Gastroesophageal sphincter (tissue), 4 donors: ENCODE measurements around the gene SDHA. TPM values are rescaled to one million over a fixed set of nuclear protein-coding genes. Genes with fewer than 3 reads are reported as not detected.
A peak's percentile ranks its signal among the peaks of the same experiment; 100 is the strongest.
"Not testable (repeated sequence)": the region's sequence is repeated elsewhere in the genome, so short reads cannot be mapped to it uniquely, and the experiment has no call there.

ENCODE experiments used
- ATAC-seq: fragments of 150-250 bp; one replicate; pipeline ENCODE4 v1.9.1; 2016; ENCODE audit warnings: mild to moderate bottlenecking, moderate library complexity
- H3K27ac ChIP-seq, 4 donors: fragments of 200-600 bp; sonication (generic) in 3 of 4; 1 replicate in 3 of 4; 2 replicates in 1 of 4; pipeline ENCODE4 v1.5.1; 2016 to 2019
- H3K27me3 ChIP-seq: fragments of 200-600 bp; sonication (generic); one replicate; pipeline ENCODE4 v1.5.1; 2019
- H3K36me3 ChIP-seq, 2 donors: fragments of 200-600 bp; sonication (generic); one replicate each; pipeline ENCODE4 v1.5.1; 2019; ENCODE audit warnings: control low read depth in 1 of 2
- H3K4me1 ChIP-seq, 3 donors: fragments of 200-600 bp; sonication (generic); 1 replicate in 2 of 3; 2 replicates in 1 of 3; pipeline ENCODE4 v1.5.1; 2016 to 2019; ENCODE audit warnings: control low read depth in 2 of 3
- H3K4me3 ChIP-seq, 2 donors: fragments of 200-600 bp; sonication (generic); one replicate each; pipeline ENCODE4 v1.5.1; 2019; ENCODE audit warnings: mild to moderate bottlenecking in 1 of 2, moderate library complexity in 1 of 2
- H3K9me3 ChIP-seq, 3 donors: fragments of 200-600 bp; sonication (generic); one replicate each; pipeline ENCODE4 v1.5.1; 2017 to 2019; ENCODE audit warnings: control low read depth in 2 of 3
- EP300 ChIP-seq: sonication (generic); formaldehyde crosslinking; IDR thresholded peaks from one replicate; pipeline ENCODE4 v1.6.1; 2017; ENCODE audit warnings: antibody characterized with exemption, mild to moderate bottlenecking
- POLR2A ChIP-seq, 2 donors: fragments of 450-650 bp; IDR thresholded peaks; one replicate each; pipeline ENCODE4 v1.6.1; 2017; ENCODE audit warnings: antibody characterized with exemption in 2 of 2, mild to moderate bottlenecking in 2 of 2, moderate library complexity in 1 of 2
- POLR2AphosphoS5 ChIP-seq: sonication (generic); formaldehyde crosslinking; IDR thresholded peaks from one replicate; pipeline ENCODE4 v1.6.1; 2017; ENCODE audit warnings: antibody characterized with exemption
- WGBS, 2 donors: methylation state at CpG; one replicate each; pipeline ENCODE4 v1.1.5; 2018; ENCODE audit warnings: low coverage in 1 of 2; 5-methylcytosine and 5-hydroxymethylcytosine counted together
- total RNA-seq, 4 donors: library from RNA; depleted of rRNA; stranded (reverse); fragments of >200 nt; gene quantifications; one replicate each; pipeline ENCODE4 v1.1.0, GENCODE V29; 2016
- TF ChIP-seq, protein P1 (sequence below), 4 experiments: fragments of 200-600 bp in 2 of 4; fragments of 450-650 bp in 2 of 4; sonication (generic) in 1 of 4; IDR thresholded peaks; one replicate each; pipeline ENCODE4 v1.5.1; 2017 to 2019; ENCODE audit warnings: antibody characterized with exemption in 4 of 4, mild to moderate bottlenecking in 2 of 4, moderate library complexity in 2 of 4

SDHA gene
- 100 to 1,000 TPM in 2 of 4 donors, 10 to 100 TPM in 2; 85.8 to 149 (median 110) TPM for total RNA-seq

DNA sequence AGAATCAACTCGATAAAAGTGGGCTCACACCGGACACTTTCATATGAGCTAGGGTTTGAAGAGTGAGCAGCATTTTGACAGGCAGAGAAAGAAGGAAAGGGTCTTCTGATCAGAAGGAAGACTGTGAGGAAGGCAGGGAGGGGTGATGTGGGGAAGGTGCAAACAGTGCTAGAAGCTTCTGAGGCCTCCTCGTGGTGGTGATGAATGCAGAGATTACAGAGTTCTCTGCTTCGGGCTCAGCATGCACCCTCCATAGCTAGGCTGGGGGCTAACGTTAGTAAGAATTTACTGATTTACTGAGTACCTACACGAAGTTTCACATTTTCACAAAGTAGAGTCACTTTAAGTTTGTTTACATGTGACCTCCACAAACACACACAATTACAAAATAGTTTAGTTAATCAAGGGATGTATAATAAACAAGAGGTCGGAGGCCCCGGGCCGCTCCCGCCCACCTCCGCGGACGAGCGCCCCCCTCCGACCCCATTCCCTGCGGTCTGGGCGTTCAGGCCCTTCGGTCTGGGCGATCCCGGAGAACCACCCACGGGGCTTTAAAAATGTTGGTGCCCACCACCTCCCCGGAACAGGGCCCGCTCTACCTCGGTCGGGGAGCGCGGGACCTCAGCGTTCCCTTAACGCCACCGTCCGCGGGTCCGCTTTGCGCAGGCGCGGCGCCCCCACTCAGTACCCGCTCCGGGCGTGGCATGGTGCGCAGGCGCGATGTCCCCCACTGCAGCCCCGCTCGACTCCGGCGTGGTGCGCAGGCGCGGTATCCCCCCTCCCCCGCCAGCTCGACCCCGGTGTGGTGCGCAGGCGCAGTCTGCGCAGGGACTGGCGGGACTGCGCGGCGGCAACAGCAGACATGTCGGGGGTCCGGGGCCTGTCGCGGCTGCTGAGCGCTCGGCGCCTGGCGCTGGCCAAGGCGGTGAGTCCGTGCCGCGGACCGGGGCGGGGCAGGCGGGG, at the start of gene SDHA, which contains the start of gene CCDC127:
TSS of gene SDHA (plus strand) at position 827 of the 963 bp plus-strand sequence. CDS start at position 863, 36 bp downstream.
TSS of gene CCDC127 (minus strand) at position 660 of the 963 bp plus-strand sequence. CDS start 1,304 bp downstream, outside the sequence.
- TF ChIP-seq POLR2A (IDR thresholded peaks at IDR 0.05) (peak; percentile 87 to 91), POLR2AphosphoS5 (peak; percentile 91)
- TF ChIP-seq, protein P1, sequence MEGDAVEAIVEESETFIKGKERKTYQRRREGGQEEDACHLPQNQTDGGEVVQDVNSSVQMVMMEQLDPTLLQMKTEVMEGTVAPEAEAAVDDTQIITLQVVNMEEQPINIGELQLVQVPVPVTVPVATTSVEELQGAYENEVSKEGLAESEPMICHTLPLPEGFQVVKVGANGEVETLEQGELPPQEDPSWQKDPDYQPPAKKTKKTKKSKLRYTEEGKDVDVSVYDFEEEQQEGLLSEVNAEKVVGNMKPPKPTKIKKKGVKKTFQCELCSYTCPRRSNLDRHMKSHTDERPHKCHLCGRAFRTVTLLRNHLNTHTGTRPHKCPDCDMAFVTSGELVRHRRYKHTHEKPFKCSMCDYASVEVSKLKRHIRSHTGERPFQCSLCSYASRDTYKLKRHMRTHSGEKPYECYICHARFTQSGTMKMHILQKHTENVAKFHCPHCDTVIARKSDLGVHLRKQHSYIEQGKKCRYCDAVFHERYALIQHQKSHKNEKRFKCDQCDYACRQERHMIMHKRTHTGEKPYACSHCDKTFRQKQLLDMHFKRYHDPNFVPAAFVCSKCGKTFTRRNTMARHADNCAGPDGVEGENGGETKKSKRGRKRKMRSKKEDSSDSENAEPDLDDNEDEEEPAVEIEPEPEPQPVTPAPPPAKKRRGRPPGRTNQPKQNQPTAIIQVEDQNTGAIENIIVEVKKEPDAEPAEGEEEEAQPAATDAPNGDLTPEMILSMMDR (IDR thresholded peaks at IDR 0.05), result peak in 2 of 4 experiments; percentile 24 to 63
- Histone ChIP-seq H3K36me3 (peaks cover 0 to 23% of the 10 kb centered on the region in 2 donors), H3K4me1 (peaks cover 0 to 52% (median 7%) of the 10 kb centered on the region in 3 donors), H3K27ac (peak within 1 kb of the TSS; percentile 82 to 94 (median 88)), H3K4me3 (peak within 1 kb of the TSS; percentile 97 to 99)
- peak; percentile 99 for ATAC-seq
- H3K27me3 ChIP-seq, H3K9me3 ChIP-seq: not testable (repeated sequence)
- WGBS, 2 donors, result 0 to 1% methylated on average over 4 to 9 of the region's 75 CpGs

DNA sequence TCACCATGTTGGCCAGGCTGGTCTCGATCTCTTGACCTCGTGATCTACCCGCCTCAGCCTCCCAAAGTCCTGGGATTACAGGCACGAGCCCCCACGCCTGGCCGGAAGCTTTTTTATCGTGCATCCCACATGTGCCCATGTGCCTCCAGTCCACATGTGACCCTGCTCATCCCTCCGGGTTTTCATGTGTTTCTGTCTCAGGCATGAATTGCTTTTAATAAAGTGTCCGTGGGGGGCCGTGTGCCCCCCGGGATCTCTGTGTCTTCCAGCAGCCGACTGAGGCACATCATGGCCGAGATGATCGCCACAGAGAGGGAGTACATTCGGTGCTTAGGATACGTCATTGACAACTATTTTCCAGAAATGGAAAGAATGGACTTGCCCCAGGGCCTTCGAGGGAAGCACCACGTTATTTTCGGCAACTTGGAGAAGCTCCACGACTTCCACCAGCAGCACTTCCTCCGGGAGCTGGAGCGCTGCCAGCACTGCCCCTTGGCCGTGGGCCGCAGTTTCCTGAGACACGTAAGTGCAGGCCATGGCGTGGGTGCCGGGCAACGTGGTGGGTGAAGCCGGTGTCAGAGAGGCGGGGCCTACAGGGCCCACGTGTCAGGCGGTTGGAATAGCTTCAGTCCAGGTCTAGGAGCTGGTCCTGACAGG, 48.9 kb upstream of the SDHA start:
- H3K9me3 ChIP-seq, result no peaks in the 10 kb centered on the region
- H3K27ac ChIP-seq, result peak overlapping the region in 1 of 4 donors; percentile 9
- H3K4me1 ChIP-seq, result peaks cover 0 to 10% (median 0%) of the 10 kb centered on the region in 3 donors
- H3K27me3 ChIP-seq, result peaks cover 9% of the 10 kb centered on the region
- 64 to 80% methylated on average over 8 to 13 of the region's 32 CpGs for WGBS, 2 donors
- ATAC-seq, result peak; percentile 73
- TF ChIP-seq POLR2AphosphoS5 (no peak), EP300 (no peak), POLR2A (IDR thresholded peaks at IDR 0.05) (no peak)
- TF ChIP-seq, protein P1 (IDR thresholded peaks at IDR 0.05), result no peak
- no peaks in the 10 kb centered on the region for H3K36me3 ChIP-seq
- H3K4me3 ChIP-seq, result no peak overlapping the region

DNA sequence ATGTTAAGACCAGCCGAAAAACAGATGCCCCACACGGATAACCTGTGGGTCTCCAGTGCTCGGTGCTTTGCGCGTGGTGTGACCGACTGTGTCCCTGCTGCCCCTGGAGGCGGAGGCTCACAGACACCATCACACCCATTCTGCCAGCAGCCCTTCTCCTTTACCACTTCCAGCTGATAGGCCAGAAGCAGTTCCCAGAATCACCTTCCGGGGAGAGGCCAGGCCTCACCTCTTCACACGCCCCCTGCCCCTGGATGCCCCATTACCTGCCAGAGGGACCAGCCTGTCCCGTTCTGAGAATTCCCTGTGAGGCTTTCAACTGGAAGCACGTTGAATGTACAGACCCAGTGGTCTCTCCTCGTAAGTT, 48.4 kb upstream of the SDHA start:
- WGBS, 2 donors, result 58 to 75% methylated on average over 3 to 11 of the region's 12 CpGs
- Histone ChIP-seq H3K36me3 (no peaks in the 10 kb centered on the region), H3K27ac (no peak overlapping the region), H3K4me1 (peaks cover 0 to 10% (median 0%) of the 10 kb centered on the region in 3 donors), H3K27me3 (peaks cover 9% of the 10 kb centered on the region), H3K9me3 (no peaks in the 10 kb centered on the region), H3K4me3 (no peak overlapping the region)
- ATAC-seq, result no peak
- no peak for TF ChIP-seq POLR2AphosphoS5
- TF ChIP-seq, protein P1 (IDR thresholded peaks at IDR 0.05), result no peak
- no peak for TF ChIP-seq EP300
- TF ChIP-seq POLR2A (IDR thresholded peaks at IDR 0.05), result no peak

DNA sequence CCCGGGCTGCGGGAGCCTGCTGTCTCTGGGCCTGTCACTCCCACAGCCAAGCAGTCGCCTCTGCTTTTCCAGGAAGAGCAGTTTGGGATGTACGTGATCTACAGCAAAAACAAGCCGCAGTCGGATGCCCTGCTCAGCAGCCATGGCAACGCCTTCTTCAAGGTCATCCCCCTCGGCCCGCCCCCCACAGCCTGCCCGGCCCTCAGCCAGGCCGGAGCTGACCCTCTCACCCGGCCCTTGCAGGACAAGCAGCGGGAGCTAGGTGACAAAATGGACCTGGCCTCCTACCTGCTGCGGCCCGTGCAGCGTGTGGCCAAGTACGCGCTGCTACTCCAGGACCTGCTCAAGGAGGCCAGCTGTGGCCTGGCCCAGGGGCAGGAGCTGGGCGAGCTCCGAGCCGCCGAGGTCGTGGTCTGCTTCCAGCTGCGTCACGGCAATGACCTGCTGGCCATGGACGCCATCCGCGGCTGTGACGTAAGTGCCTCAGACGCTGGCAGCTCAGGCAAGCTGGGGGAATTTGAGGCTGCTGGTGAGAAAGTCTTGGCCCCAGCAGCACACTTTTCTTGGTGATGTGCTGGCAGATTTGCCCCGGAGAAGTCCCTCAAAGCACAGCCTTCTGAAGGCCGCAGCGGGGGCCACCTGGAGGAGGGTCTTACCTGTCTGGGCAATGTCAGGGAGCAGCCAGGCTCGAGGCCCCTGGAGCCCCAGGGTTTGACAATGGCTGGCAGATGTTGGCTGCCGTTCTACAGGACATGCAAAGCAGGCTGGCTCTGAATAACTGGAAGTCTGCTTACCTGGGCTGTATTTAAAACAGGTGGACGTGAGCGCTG, 46.9 kb upstream of the SDHA start:
- no peaks in the 10 kb centered on the region for H3K36me3 ChIP-seq
- no peak for ATAC-seq
- TF ChIP-seq EP300 (no peak), POLR2A (IDR thresholded peaks at IDR 0.05) (no peak)
- TF ChIP-seq, protein P1 (IDR thresholded peaks at IDR 0.05), result no peak
- H3K9me3 ChIP-seq, result no peaks in the 10 kb centered on the region
- peaks cover 0 to 10% (median 0%) of the 10 kb centered on the region in 3 donors for H3K4me1 ChIP-seq
- no peak overlapping the region for H3K4me3 ChIP-seq
- 66% methylated on average over 10 of the region's 37 CpGs; no CpG with 5 or more reads in 1 of the 2 donors for WGBS, 2 donors
- H3K27me3 ChIP-seq, result peaks cover 9% of the 10 kb centered on the region
- no peak overlapping the region for H3K27ac ChIP-seq
